Right renal pelvis (tissue), 4 donors: ENCODE data around the gene SPINK7. TPM values are rescaled to one million over a fixed set of nuclear protein-coding genes. Genes with fewer than 3 reads are reported as not detected.
"Not testable (repeated sequence)": the region's sequence is repeated elsewhere in the genome, so short reads cannot be mapped to it uniquely, and the experiment has no call there.

Experiments used
- DNase-seq, 4 donors: peaks; one replicate each; pipeline ENCODE4 v3.0.0-alpha.2; 2013; ENCODE audit warnings: low read depth in 4 of 4, low spot score in 3 of 4, missing footprints in 1 of 4
- polyA plus RNA-seq, 4 donors: library from polyadenylated mRNA; unstranded; fragments of 120-200 nt; gene quantifications; one replicate each; pipeline ENCODE4 v1.2.1, GENCODE V29; 2013; ENCODE audit not compliant: insufficient read length in 4 of 4

SPINK7 gene
- polyA plus RNA-seq = under 1 TPM in 3 of 4 donors, not detected in 1; 0.14 to 0.25 (median 0.19) TPM

DNA sequence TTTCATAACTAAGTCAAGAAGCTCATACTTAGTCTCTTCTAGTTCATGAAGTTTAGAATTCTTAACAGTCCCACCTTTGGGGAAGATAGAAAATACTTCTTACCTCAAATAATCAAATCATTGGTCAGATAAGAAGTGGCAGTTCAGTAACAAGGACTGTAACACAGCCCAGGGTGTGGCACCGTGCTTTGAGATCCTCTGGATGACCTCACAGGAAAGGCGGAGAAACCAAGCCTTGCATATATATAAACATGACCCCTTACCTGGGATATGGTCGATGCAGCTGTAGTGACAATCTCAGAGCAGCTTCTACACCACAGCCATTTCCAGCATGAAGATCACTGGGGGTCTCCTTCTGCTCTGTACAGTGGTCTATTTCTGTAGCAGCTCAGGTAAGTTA, at the start of gene SPINK7:
TSS of gene SPINK7 (plus strand) at position 271 of the 400 bp plus-strand sequence. CDS start at position 332, 61 bp downstream.
- DNase-seq = no peak

DNA sequence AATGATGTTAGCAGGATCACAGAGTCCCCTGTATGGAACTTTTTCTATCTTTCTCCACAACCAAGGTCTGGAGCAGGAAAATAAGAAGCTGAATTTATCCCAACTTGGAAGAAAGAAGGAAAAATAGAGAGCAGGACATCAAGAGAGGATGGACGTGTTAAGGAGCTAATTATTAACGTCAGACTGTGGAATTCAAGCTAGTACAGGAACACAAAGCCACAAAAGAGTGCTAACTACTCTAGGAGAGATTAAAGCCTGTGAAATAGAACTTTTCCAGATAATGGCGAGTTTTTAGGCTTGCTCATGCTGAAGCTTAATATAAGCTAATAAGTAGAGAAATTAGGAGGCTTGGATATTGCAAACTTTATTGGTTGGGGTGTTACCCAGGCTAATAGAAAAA, 44.3 kb upstream of the SPINK7 start:
- DNase-seq = no peak

DNA sequence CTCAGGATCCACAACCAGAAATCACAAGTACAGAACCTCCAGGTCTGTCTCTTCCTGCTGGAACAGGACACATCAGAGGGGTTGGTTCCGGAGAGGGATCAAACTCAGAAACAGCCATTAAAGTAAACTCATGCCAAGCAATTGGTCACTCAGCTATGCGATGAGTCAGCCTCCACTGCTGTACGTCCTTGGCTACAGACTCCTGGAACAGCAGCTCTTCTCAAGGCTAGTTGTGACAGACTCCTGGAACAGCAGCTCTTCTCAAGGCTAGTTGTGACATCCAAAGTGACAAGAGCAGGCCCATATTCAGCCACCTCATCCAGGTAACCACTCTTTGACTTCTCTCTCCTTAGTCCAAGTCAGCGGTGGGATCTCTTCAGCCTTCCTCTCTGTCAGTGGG, 43.7 kb upstream of the SPINK7 start, which contains the start of gene SPINK13:
TSS of gene SPINK13 (plus strand) at position 229 of the 400 bp plus-strand sequence. CDS start 1,279 bp downstream, outside the sequence.
- DNase-seq = no peak

DNA sequence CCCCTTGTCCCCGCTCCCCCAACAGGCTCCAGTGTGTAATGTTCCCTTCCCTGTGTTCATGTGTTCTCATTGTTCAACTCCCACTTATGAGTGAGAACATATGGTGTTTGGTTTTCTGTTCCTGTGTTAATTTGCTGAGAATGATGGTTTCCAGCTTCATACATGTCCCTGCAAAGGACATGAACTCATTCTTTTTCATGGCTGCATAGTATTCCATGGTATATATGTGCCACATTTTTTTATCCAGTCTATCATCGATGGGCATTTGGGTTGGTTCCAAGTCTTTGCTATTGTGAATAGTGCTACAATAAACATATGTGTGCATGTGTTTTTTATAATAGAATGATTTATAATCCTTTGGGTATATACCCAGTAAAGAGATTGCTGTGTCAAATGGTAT, 37.1 kb upstream of the SPINK7 start:
- not testable (repeated sequence) for DNase-seq

DNA sequence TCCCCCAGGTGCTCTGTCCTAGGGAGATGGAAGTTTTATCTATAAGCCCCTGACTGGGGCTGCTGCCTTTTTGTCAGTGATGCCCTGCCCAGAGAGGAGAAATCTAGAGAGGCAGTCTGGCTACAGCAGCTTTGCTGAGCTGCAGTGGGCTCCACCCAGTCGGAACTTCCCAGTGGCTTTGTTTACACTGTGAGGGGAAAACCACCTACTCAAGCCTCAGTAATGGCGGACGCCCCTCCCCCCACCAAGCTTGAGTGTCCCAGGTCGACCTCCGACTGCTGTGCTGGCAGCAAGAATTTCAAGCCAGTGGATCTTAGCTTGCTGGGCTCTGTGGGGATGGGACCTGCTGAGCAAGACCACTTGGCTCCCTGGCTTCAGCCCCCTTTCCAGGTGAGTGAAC, 31.3 kb upstream of the SPINK7 start:
- DNase-seq = not testable (repeated sequence)

DNA sequence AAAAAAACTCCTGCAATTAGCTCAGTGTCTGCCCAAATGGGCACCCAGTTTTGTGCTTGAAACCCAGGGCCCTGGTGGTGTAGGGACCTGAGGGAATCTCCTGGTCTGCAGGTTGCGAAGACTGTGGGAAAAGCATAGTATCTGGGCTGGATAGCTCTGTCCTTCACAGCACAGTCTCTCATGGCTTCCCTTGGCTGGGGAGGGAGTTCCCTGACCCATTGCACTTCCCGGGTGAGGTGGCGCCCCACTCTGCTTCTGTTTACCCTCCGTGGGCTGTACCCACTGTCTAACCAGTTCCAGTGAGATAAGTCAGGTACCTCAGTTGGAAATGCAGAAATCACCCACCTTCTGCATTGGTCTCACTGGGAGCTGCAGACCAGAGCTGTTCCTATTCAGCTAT, 30.9 kb upstream of the SPINK7 start:
- DNase-seq = not testable (repeated sequence)

DNA sequence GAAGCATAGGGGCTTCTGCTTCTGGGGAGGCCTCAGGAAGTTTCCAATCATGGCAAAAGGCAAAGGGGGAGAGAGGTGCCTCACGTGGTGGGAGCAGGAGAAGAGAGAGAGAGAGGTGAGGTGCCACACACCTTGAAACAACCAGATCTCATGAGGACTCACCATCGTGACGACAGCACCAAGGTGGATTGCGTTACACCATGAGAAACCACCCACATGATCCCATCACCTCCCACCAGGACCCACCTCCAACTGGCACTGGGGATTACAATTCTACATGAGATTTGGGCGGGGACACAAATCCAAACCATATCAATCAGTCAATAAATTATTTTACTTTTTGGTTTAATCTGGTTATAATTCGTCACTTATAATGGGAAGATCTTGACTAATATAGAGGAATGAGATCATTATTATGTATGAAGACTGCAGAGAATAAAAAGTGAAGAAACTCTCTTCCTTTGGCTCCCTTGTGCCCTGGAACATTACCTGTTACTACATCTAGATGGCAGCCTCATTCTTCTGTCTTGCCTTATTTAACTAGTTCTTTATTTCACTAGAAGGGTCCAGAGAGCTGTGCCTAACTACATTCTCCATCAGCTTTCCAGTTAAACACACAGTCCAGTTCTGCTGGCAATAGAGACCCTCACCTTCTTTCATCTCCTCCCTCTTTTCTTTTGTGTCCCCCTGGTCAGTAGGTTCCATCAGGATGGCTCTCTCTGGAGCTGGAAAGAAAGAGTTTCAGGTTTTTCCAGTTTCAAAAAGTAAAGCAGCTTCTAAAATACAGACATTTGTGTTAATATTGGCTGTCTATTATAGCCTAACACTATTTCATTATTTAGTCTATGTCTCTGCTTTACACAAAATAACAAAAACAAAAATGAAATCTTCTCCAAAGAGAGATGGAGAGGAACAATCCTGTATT, 21.7 kb upstream of the SPINK7 start:
- no peak for DNase-seq

DNA sequence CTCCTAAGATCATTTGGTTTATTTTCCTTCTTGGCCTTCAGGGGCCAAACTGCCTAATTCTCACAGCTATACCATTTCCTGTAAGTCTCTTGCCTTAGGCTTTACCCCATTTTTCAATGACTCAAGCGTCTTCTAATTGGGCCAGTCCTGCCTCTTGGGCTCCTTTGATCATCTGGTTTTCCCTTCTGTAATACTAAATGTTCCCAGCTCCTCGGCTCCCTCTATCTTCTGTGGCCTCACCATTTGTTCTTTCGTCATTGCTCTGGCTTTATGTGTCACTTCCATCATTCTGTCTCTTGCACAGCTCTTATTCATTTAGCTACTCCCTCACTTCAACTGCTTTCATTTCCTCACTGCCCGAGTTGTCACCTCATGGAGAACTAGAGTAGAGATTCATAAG, 14.5 kb upstream of the SPINK7 start:
- DNase-seq = no peak

DNA sequence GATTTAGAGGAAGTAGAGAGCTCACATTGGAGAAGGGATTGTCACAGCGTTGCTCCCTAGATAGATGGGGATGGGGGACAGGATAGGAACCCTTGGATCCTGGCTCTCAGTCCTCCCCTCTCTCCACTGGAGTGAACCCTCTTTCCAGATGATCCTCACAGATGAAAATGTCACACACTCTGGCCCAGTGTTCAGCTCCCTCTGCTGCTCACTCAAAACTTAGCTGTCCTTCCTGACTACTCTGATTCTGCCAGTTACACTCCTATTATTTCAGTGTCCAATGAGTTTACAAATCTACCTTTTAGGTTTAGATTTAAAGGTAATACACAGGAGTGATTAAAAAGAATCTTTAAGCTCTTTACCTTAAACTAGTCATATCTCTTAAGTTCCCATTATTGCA, 5.8 kb upstream of the SPINK7 start:
- DNase-seq = no peak

DNA sequence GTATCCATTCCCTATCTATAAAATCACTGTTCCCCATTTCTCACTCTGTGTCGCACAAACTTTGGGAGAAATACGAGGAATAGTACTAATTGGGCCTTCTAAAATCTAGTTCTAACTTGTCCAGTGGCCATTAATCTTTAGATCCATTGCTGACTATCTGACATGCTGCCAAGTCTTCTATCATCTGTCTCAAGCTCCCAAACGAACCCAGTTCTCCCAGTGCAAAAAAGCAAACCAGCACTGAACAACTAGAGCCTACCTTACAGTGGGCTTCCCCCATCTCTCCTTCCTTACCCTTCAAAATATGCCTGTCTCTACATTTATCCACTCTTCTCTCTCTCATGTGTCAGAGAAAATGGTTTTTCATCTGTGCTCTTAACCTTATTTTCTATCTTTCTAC, 3.2 kb upstream of the SPINK7 start:
- DNase-seq = no peak

DNA sequence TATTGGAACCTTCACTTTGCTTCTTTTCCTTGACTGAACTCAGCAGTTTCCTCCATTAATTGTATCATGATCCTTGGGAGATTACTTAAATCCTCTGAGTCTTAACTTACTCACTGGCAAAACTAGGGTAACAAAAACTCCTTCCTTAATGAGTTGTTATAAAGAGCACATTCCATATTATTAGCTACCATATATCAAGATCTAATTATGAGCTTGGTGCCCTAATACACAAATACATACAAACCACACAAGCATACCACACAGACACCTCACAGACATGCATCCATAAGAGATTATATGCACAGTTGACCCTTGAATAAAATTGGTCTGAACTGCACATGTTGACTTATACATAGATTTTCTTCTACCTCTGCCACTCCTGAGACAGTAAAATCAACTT, 2.5 kb upstream of the SPINK7 start:
- no peak for DNase-seq

DNA sequence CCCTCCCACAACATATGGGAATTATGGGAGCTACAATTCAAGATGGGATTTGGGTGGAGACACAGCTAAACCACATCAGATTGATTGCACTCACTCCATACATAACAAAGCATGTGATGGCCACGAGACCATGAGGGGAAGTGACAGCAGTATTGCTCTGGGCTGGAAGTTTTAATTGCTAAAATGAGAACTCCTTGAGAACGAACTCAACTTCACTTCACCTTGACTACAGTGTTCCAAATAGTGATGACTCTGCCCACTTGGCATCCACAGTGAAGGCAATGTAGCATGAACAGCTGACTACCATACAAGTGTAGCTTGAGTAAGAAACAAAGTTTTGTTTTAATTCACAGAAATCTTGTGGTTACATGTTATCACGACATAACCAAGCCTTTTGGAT, 739 bp upstream of the SPINK7 start:
- no peak for DNase-seq

DNA sequence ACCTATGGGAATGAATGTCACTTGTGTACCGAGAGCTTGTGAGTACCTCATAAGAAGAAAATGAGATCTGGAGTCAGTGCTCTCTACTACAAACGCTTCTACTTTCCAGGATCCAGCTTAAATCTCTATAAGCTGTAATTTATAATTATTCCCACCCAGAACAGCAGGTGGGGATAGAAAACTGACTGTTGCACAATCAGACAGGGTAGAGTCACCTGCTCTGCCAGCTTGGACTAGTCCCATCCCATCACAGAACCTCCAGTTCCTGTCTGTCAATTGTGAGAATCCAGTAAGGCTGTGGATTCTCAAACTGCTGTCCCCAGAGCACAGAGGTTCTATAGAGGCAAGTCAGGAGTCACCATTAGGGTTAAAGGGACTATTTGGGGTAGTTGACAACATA, 2.0 kb downstream of the SPINK7 start:
- DNase-seq = no peak

DNA sequence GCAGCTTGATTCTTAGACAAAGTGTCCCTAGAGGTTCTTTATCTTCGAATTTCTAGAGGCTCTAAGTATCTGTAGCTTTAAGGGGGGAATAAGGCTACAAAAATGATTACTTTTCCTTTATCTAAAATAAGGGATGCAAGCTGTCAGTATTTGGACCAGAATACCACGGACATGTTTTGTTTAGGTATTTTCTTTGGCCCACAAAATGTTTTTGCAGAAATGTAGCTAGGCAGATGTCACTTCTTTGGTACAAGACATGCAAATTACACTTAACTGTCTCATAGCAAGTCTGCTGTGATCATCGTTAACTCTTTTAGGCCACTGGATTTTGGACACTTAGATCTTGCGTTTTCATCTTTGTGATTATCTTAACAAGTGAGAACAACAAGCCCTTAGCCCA, 2.5 kb downstream of the SPINK7 start:
- no peak for DNase-seq

DNA sequence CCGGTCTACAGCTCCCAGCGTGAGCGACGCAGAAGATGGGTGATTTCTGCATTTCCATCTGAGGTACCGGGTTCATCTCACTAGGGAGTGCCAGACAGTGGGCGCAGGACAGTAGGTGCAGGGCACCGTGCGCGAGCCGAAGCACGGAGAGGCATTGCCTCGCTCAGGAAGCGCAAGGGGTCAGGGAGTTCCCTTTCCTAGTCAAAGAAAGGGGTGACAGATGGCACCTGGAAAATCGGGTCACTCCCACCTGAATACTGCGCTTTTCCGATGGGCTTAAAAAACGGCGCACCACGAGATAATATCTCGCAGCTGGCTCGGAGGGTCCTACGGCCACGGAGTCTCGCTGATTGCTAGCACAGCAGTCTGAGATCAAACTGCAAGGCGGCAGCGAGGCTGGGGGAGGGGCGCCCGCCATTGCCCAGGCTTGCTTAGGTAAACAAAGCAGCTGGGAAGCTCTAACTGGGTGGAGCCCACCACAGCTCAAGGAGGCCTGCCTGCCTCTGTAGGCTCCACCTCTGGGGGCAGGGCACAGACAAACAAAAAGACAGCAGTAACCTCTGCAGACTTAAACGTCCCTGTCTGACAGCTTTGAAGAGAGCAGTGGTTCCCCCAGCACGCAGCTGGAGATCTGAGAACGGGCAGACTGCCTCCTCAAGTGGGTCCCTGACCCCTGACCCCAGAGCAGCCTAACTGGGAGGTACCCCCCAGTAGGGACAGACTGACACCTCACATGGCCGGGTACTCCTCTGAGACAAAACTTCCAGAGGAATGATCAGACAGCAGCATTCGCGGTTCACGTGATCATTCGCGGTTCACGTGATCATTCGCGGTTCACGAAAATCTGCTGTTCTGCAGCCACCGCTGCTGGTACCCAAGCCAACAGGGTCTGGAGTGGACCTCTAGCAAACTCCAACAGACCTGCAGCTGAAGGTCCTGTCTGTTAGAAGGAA, 8.1 kb downstream of the SPINK7 start:
- DNase-seq = not testable (repeated sequence)

DNA sequence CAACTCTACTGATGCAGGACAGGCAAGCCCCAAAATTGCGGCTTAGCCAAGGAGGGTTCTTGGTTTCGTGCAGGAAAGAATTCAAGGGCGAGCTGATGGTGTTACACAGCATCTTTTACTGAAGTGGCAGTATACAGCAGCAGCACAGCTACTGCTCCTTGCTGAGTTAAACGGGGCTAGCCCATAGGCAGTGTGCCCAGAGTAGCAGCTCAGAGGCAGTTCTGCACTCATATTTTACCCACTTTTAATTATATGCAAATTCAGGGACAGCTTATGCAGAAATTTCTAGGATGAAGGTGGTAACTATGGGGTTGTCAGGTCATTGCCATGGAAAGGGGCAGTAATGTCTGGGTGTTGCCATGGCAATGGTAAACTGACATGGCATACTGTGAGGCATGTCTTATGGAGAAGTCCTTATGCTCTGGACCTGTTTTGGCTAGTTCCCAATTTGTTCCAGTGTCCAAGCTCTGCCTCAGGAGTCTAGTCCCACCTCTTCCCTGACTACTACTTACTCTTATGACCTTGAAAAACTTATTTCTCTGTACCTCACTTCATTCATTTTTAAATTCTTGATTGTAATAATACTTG, 21.1 kb downstream of the SPINK7 start:
- no peak for DNase-seq

DNA sequence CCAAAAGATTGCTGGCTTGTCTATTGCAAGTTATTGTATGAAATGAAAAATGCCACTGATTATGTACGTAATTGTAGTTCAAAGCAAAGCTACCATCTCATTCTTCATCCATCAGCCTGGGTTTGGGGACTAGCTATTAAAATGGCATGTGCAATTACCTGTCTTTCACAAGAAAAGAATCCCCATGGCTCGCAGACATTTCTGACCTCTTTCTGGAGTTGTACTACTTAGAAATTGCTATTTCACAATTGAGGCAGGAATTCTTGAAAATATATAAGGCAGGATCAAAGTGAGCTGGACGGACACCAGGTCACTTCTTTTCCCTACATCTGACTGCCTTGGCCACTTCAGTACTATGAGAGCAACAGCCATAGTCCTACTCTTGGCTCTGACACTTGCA, 23.0 kb downstream of the SPINK7 start, which contains the start of gene SPINK9:
TSS of gene SPINK9 (plus strand) at position 301 of the 400 bp plus-strand sequence. CDS start at position 356, 55 bp downstream.
- DNase-seq = no peak

DNA sequence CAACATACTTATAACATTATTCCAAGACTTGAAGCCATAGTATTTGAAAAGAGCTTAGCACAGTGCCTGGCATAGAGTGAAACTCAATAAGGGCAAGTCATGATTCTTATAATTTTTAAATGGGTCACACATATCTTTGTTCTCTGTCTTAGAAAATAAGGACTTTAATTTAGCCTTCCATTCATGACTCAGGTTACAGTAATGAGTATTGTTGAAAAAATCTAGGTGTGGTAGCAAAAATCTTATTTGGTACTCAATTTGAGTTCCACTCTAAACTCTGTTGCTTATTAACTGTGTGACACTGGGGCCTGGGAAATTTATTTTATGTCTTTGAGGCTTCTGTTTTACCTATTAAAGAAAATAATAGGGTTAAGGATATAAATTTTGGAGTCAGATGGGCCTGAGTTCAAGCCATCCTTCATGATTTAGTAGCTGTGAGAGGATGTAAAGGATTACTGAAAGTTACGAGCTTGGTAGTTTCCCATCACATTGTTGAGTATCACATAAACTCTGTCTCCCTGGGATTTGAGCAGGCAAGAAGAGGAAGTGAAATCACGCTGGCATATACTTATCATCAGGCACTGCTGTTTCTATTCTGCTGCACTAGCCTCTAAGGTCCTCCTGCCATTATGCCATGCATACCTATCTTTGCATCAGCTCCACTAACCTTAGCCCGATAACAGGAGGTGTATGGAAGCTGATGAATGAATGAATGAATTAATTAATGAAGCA, 24.6 kb downstream of the SPINK7 start:
- DNase-seq = no peak

DNA sequence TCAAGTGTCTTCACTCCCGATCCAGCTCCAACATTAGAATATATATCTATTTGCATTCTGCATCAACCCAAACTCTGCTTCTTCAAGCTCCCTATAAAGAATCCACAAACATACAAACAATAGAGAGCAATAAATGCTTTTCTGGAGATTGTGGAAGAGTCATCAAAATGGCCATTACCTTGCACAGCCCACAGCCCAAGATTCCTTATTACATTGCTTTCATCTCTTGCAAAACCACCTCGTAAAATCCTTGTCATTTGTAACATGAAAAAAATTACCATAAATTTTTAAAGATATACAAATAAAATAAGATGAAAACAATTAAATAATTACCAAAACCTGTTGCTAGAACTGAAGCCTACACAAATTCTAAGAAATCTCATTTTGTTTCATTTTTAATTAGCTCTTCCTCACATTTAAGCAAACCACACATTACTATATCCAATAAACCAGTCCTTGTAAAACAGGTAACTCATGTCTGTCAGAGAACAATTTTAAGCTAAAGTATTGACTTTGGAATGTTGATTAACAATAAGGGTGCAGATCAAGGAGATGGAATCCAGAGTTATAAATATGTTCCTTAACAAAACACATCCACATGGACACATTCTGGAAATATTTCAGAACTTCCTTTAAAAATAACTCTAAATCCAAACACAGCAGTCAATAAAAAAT, 30.3 kb downstream of the SPINK7 start:
- DNase-seq = no peak
